Stimulated activated naive B cell treated with anti-CD40 and anti-IgM and Interleukin-4, amounts not matched to agents 10 μg/mL and 1 μg/mL and 100 μg/mL, for 72 hours (primary cell): ENCODE data around the gene NLGN2.

Experiments used
- ATAC-seq, 2 donors: fragments of 150-1000 bp; cut with Tn5 transposase; replicated peaks; 2 replicates each; pipeline ENCODE4 v1.10.0; 2021; ENCODE audit warnings: moderate library complexity in 1 of 2
- DNase-seq: peaks from one replicate; pipeline ENCODE4 v3.0.0; 2021
- H3K27ac Mint-ChIP-seq: one replicate; pipeline ENCODE4 v1.8.0; 2022; ENCODE audit warnings: mild to moderate bottlenecking, mixed read lengths
- H3K27me3 Mint-ChIP-seq, 2 donors: one replicate each; pipeline ENCODE4 v1.8.0; 2022; ENCODE audit warnings: mixed read lengths in 2 of 2
- H3K36me3 Mint-ChIP-seq, 2 donors: one replicate each; pipeline ENCODE4 v1.8.0; 2022; ENCODE audit warnings: mixed read lengths in 2 of 2, mild to moderate bottlenecking in 1 of 2
- H3K4me1 Mint-ChIP-seq, 2 donors: one replicate each; pipeline ENCODE4 v1.8.0; 2022; ENCODE audit warnings: mixed read lengths in 2 of 2, mild to moderate bottlenecking in 1 of 2
- H3K4me3 Mint-ChIP-seq, 2 donors: one replicate each; pipeline ENCODE4 v1.8.0; 2022; ENCODE audit warnings: mild to moderate bottlenecking in 2 of 2, mixed read lengths in 2 of 2, moderate library complexity in 1 of 2
- H3K9me3 Mint-ChIP-seq, 2 donors: one replicate each; pipeline ENCODE4 v1.8.0; 2022; ENCODE audit warnings: mixed read lengths in 2 of 2, mild to moderate bottlenecking in 1 of 2

NLGN2 gene

GRCh38 chr17:7465597-7466275, 58.1 kb downstream of the NLGN2 start:
- no peak for DNase-seq
- Mint-ChIP-seq H3K36me3 (peaks cover 30 to 39% of the 10 kb centered on the region in 2 donors), H3K27me3 (no peaks in the 10 kb centered on the region), H3K4me3 (no peak overlapping the region), H3K4me1 (peaks cover 17 to 28% of the 10 kb centered on the region in 2 donors), H3K9me3 (no peaks in the 10 kb centered on the region), H3K27ac (no peak overlapping the region)
- no peak for ATAC-seq

- ATAC-seq (no peak), DNase-seq (no peak)
- no peaks in the 10 kb centered on the region for H3K9me3 Mint-ChIP-seq
- no peaks in the 10 kb centered on the region for H3K27me3 Mint-ChIP-seq
- peaks cover 17 to 28% of the 10 kb centered on the region in 2 donors for H3K4me1 Mint-ChIP-seq
- peaks cover 26 to 34% of the 10 kb centered on the region in 2 donors for H3K36me3 Mint-ChIP-seq
- H3K4me3 Mint-ChIP-seq, result peak overlapping the region in 1 of 2 donors; percentile 15
- H3K27ac Mint-ChIP-seq, result no peak overlapping the region
These were observed 58.6 kb downstream of the NLGN2 start for GRCh38 chr17:7466318-7466638.

- DNase-seq, result no peak
- Mint-ChIP-seq H3K9me3 (no peaks in the 10 kb centered on the region), H3K27ac (peak overlapping the region; percentile 88), H3K4me3 (peak overlapping the region in 1 of 2 donors; percentile 15), H3K36me3 (peaks cover 25 to 32% of the 10 kb centered on the region in 2 donors), H3K27me3 (no peaks in the 10 kb centered on the region), H3K4me1 (peaks cover 18 to 30% of the 10 kb centered on the region in 2 donors)
- ATAC-seq, result no peak
These were observed 59.1 kb downstream of the NLGN2 start for GRCh38 chr17:7466639-7467341.

- no peak overlapping the region for H3K27ac Mint-ChIP-seq
- peaks cover 20 to 35% of the 10 kb centered on the region in 2 donors for H3K4me1 Mint-ChIP-seq
- no peaks in the 10 kb centered on the region for H3K27me3 Mint-ChIP-seq
- no peak for DNase-seq
- H3K36me3 Mint-ChIP-seq, result peaks cover 25 to 32% of the 10 kb centered on the region in 2 donors
- ATAC-seq, result no peak
- no peaks in the 10 kb centered on the region for H3K9me3 Mint-ChIP-seq
- no peak overlapping the region for H3K4me3 Mint-ChIP-seq
These were observed 59.9 kb downstream of the NLGN2 start for GRCh38 chr17:7467498-7467897.

GRCh38 chr17:7468290-7468689, 60.6 kb downstream of the NLGN2 start:
- DNase-seq (no peak), ATAC-seq (no peak)
- Mint-ChIP-seq H3K4me3 (no peak overlapping the region), H3K27ac (no peak overlapping the region), H3K4me1 (peaks cover 18 to 35% of the 10 kb centered on the region in 2 donors), H3K9me3 (no peaks in the 10 kb centered on the region), H3K27me3 (no peaks in the 10 kb centered on the region), H3K36me3 (peaks cover 24 to 26% of the 10 kb centered on the region in 2 donors)

- no peak overlapping the region for H3K27ac Mint-ChIP-seq
- DNase-seq (no peak), ATAC-seq (no peak)
- peaks cover 18 to 35% of the 10 kb centered on the region in 2 donors for H3K4me1 Mint-ChIP-seq
- H3K4me3 Mint-ChIP-seq, result no peak overlapping the region
- H3K27me3 Mint-ChIP-seq, result no peaks in the 10 kb centered on the region
- peaks cover 19 to 20% of the 10 kb centered on the region in 2 donors for H3K36me3 Mint-ChIP-seq
- H3K9me3 Mint-ChIP-seq, result no peaks in the 10 kb centered on the region
These were observed 61.3 kb downstream of the NLGN2 start for GRCh38 chr17:7468804-7469389.
